T-cell (primary cell): Measurements from ENCODE around the gene PODXL2. TPM values are rescaled to one million over a fixed set of nuclear protein-coding genes. Genes with fewer than 3 reads are reported as not detected.

Experiments used
- ATAC-seq, 4 experiments: fragments of 200-7000 bp in 3 of 4; fragments of 150-1000 bp in 1 of 4; cut with Tn5 transposase; replicated peaks in 1 of 4; 1 replicate in 3 of 4; 2 replicates in 1 of 4; pipeline ENCODE4 v1.10.0; 2021; ENCODE audit warnings: moderate library complexity in 3 of 4, mild to moderate bottlenecking in 2 of 4, moderate number of reproducible peaks in 1 of 4
- CTCF ChIA-PET, 2 donors: fragments of 300-600 bp; sonication (Branson Sonifier 250); formaldehyde crosslinking; loops; one replicate each; lab custom pipeline; 2022; ENCODE audit warnings: antibody characterized with exemption in 2 of 2; lab: Charles Lee
- POLR2A ChIA-PET, 2 donors: fragments of 300-600 bp; sonication (Branson Sonifier 250); formaldehyde crosslinking; loops; one replicate each; lab custom pipeline; 2022; ENCODE audit warnings: antibody characterized with exemption in 2 of 2; lab: Charles Lee
- DNase-seq, 35 experiments: peaks; one replicate each; pipeline versions ENCODE4 v3.0.0 to v3.0.0-alpha.2; 2013 to 2023
- H3K27ac ChIP-seq: one replicate; pipeline ENCODE4 v1.5.1; 2013; ENCODE audit warnings: low read length
- H3K27me3 ChIP-seq, 2 experiments: replicated peaks in 1 of 2; 1 replicate in 1 of 2; 2 replicates in 1 of 2; pipeline versions ENCODE4 v1.6.1 to v1.7.0; 2013; ENCODE audit warnings: low read length in 1 of 2, mixed read lengths in 1 of 2; ENCODE audit not compliant: control insufficient read depth in 2 of 2, insufficient read depth in 2 of 2; ENCODE audit errors: extremely low read depth in 1 of 2
- H3K36me3 ChIP-seq, 2 donors: 1 replicate in 1 of 2; 2 replicates in 1 of 2; pipeline versions ENCODE4 v1.6.1 to v1.7.0; 2013; ENCODE audit warnings: low read length in 1 of 2; ENCODE audit not compliant: control insufficient read depth in 2 of 2, insufficient read depth in 1 of 2; ENCODE audit errors: extremely low read depth in 1 of 2
- H3K4me1 ChIP-seq, 2 experiments: 1 replicate in 1 of 2; 2 replicates in 1 of 2; pipeline versions ENCODE4 v1.6.1 to v1.7.0; 2013; ENCODE audit warnings: low read length in 2 of 2, mixed read lengths in 1 of 2; ENCODE audit not compliant: insufficient read depth in 2 of 2, control insufficient read depth in 1 of 2; ENCODE audit errors: extremely low read depth in 1 of 2
- H3K4me3 ChIP-seq, 2 donors: 1 replicate in 1 of 2; 2 replicates in 1 of 2; pipeline versions ENCODE4 v1.5.1 to v1.7.0; 2013; ENCODE audit warnings: mild to moderate bottlenecking in 2 of 2, low read length in 1 of 2, moderate library complexity in 1 of 2; ENCODE audit not compliant: control insufficient read depth in 1 of 2; ENCODE audit errors: extremely low read depth in 1 of 2
- H3K9me3 ChIP-seq: 2 replicates; pipeline ENCODE4 v1.7.0; 2013
- H3K27ac Mint-ChIP-seq, 2 donors: one replicate each; pipeline ENCODE4 v1.8.0; 2020 to 2021; ENCODE audit warnings: mild to moderate bottlenecking in 2 of 2, mixed read lengths in 2 of 2
- H3K27me3 Mint-ChIP-seq, 2 donors: one replicate each; pipeline ENCODE4 v1.8.0; 2021 to 2022; ENCODE audit warnings: mixed read lengths in 2 of 2
- H3K36me3 Mint-ChIP-seq: one replicate; pipeline ENCODE4 v1.8.0; 2021; ENCODE audit warnings: mixed read lengths
- H3K4me1 Mint-ChIP-seq, 3 donors: one replicate each; pipeline ENCODE4 v1.8.0; 2020 to 2022; ENCODE audit warnings: mixed read lengths in 3 of 3, mild to moderate bottlenecking in 1 of 3
- H3K4me3 Mint-ChIP-seq, 3 donors: one replicate each; pipeline ENCODE4 v1.8.0; 2020 to 2022; ENCODE audit warnings: mild to moderate bottlenecking in 3 of 3, mixed read lengths in 3 of 3, moderate library complexity in 3 of 3
- H3K9me3 Mint-ChIP-seq, 3 donors: one replicate each; pipeline ENCODE4 v1.8.0; 2020 to 2022; ENCODE audit warnings: mixed read lengths in 3 of 3
- WGBS: methylation state at CpG from one replicate; pipeline ENCODE4 v1.1.5; 2013; ENCODE audit warnings: missing lambda C conversion rate; ENCODE audit not compliant: insufficient coverage; 5-methylcytosine and 5-hydroxymethylcytosine counted together
- total RNA-seq, 35 experiments: library from RNA in 6 of 35; stranded (reverse) in 6 of 35; fragments of 120-200 nt in 1 of 35; gene quantifications; one replicate each; pipeline versions ENCODE4 v1.2.1 to v1.2.4 and lab custom pipeline; 2013 to 2026

PODXL2 gene
- total RNA-seq, 5 donors from 2014 or later (not counting 1 experiment from before 2014, with no cell fraction given): 2.0 to 4.7 (median 4.2) TPM

GRCh38 chr3:127610105-127610504, 18.9 kb upstream of the PODXL2 start:
- H3K4me3 ChIP-seq: no peak overlapping the region
- DNase-seq (no peak), ATAC-seq (no peak)
- H3K9me3 ChIP-seq: no peaks in the 10 kb centered on the region
- Mint-ChIP-seq H3K27ac (no peak overlapping the region), H3K36me3 (peaks cover 53% of the 10 kb centered on the region), H3K4me3 (no peak overlapping the region), H3K27me3 (no peaks in the 10 kb centered on the region), H3K4me1 (no peaks in the 10 kb centered on the region), H3K9me3 (no peaks in the 10 kb centered on the region)
- H3K36me3 ChIP-seq: peaks cover 12 to 34% of the 10 kb centered on the region in 2 donors
- ChIA-PET CTCF (interaction anchor here in 1 of 2 donors (1.0 kb wide), 1 partner anchor 35 kb away, joined by 5 read pairs; no protein-coding TSS in a partner anchor), POLR2A (interaction anchor here in 1 of 2 donors (0.7 kb wide), 1 partner anchor 1374 kb away, joined by 9 read pairs; no protein-coding TSS in a partner anchor)
- no peaks in the 10 kb centered on the region for H3K4me1 ChIP-seq
- no peaks in the 10 kb centered on the region for H3K27me3 ChIP-seq
- no peak overlapping the region for H3K27ac ChIP-seq
- WGBS: 90% methylated on average over 5 of the region's 5 CpGs

- no peak overlapping the region for H3K4me3 Mint-ChIP-seq
- ATAC-seq (no peak), DNase-seq (no peak)
- Histone ChIP-seq H3K36me3 (peaks cover 6 to 28% of the 10 kb centered on the region in 2 donors), H3K9me3 (no peaks in the 10 kb centered on the region), H3K4me3 (no peak overlapping the region), H3K27ac (no peak overlapping the region), H3K4me1 (no peaks in the 10 kb centered on the region), H3K27me3 (no peaks in the 10 kb centered on the region)
- H3K27me3 Mint-ChIP-seq: no peaks in the 10 kb centered on the region
- no peaks in the 10 kb centered on the region for H3K4me1 Mint-ChIP-seq
- CTCF ChIA-PET: interaction anchor here in 1 of 2 donors (1.0 kb wide), 1 partner anchor 37 kb away, joined by 5 read pairs; no protein-coding TSS in a partner anchor
- no peak overlapping the region for H3K27ac Mint-ChIP-seq
- H3K36me3 Mint-ChIP-seq: peaks cover 52% of the 10 kb centered on the region
- POLR2A ChIA-PET: no interaction called here
- 100% methylated on average over 5 of the region's 8 CpGs for WGBS
- no peaks in the 10 kb centered on the region for H3K9me3 Mint-ChIP-seq
These were observed 17.7 kb upstream of the PODXL2 start for GRCh38 chr3:127611251-127611650.

GRCh38 chr3:127612966-127613365, 16.0 kb upstream of the PODXL2 start:
- ATAC-seq (no peak), DNase-seq (no peak)
- no peaks in the 10 kb centered on the region for H3K4me1 Mint-ChIP-seq
- H3K27ac Mint-ChIP-seq: no peak overlapping the region
- H3K36me3 Mint-ChIP-seq: peaks cover 51% of the 10 kb centered on the region
- H3K4me3 Mint-ChIP-seq: no peak overlapping the region
- Histone ChIP-seq H3K27me3 (no peaks in the 10 kb centered on the region), H3K36me3 (peaks cover 0 to 27% of the 10 kb centered on the region in 2 donors), H3K9me3 (no peaks in the 10 kb centered on the region), H3K27ac (no peak overlapping the region), H3K4me1 (no peaks in the 10 kb centered on the region), H3K4me3 (no peak overlapping the region)
- H3K9me3 Mint-ChIP-seq: no peaks in the 10 kb centered on the region
- POLR2A ChIA-PET: no interaction called here
- WGBS: 90% methylated on average over 3 of the region's 6 CpGs
- H3K27me3 Mint-ChIP-seq: no peaks in the 10 kb centered on the region
- CTCF ChIA-PET: no interaction called here

GRCh38 chr3:127613406-127613805, 15.6 kb upstream of the PODXL2 start:
- H3K27me3 ChIP-seq: no peaks in the 10 kb centered on the region
- ATAC-seq (no peak), DNase-seq (no peak)
- H3K27ac Mint-ChIP-seq: no peak overlapping the region
- H3K27ac ChIP-seq: no peak overlapping the region
- H3K36me3 Mint-ChIP-seq: peaks cover 51% of the 10 kb centered on the region
- no peaks in the 10 kb centered on the region for H3K4me1 ChIP-seq
- peaks cover 3 to 27% of the 10 kb centered on the region in 2 donors for H3K36me3 ChIP-seq
- no peak overlapping the region for H3K4me3 Mint-ChIP-seq
- no peaks in the 10 kb centered on the region for H3K27me3 Mint-ChIP-seq
- POLR2A ChIA-PET: no interaction called here
- H3K4me1 Mint-ChIP-seq: no peaks in the 10 kb centered on the region
- CTCF ChIA-PET: no interaction called here
- no peaks in the 10 kb centered on the region for H3K9me3 Mint-ChIP-seq
- H3K9me3 ChIP-seq: no peaks in the 10 kb centered on the region
- no peak overlapping the region for H3K4me3 ChIP-seq

GRCh38 chr3:127614928-127615589, 13.9 kb upstream of the PODXL2 start:
- CTCF ChIA-PET: no interaction called here
- no peaks in the 10 kb centered on the region for H3K4me1 Mint-ChIP-seq
- Histone ChIP-seq H3K27me3 (no peaks in the 10 kb centered on the region), H3K27ac (no peak overlapping the region), H3K9me3 (no peaks in the 10 kb centered on the region), H3K4me3 (no peak overlapping the region), H3K4me1 (no peaks in the 10 kb centered on the region), H3K36me3 (peaks cover 3 to 20% of the 10 kb centered on the region in 2 donors)
- H3K27ac Mint-ChIP-seq: no peak overlapping the region
- H3K27me3 Mint-ChIP-seq: no peaks in the 10 kb centered on the region
- no peak overlapping the region for H3K4me3 Mint-ChIP-seq
- ATAC-seq (no peak), DNase-seq (no peak)
- POLR2A ChIA-PET: no interaction called here
- peaks cover 50% of the 10 kb centered on the region for H3K36me3 Mint-ChIP-seq
- 100% methylated on average over 2 of the region's 4 CpGs for WGBS
- no peaks in the 10 kb centered on the region for H3K9me3 Mint-ChIP-seq

- 100% methylated on average over 5 of the region's 6 CpGs for WGBS
- POLR2A ChIA-PET: no interaction called here
- no peak overlapping the region for H3K4me3 ChIP-seq
- H3K27ac ChIP-seq: no peak overlapping the region
- Mint-ChIP-seq H3K36me3 (peaks cover 46% of the 10 kb centered on the region), H3K27ac (no peak overlapping the region), H3K9me3 (no peaks in the 10 kb centered on the region), H3K4me1 (no peaks in the 10 kb centered on the region), H3K4me3 (no peak overlapping the region), H3K27me3 (no peaks in the 10 kb centered on the region)
- peaks cover 5 to 17% of the 10 kb centered on the region in 2 donors for H3K36me3 ChIP-seq
- CTCF ChIA-PET: no interaction called here
- no peaks in the 10 kb centered on the region for H3K27me3 ChIP-seq
- no peaks in the 10 kb centered on the region for H3K4me1 ChIP-seq
- no peak for ATAC-seq
- no peak for DNase-seq
- no peaks in the 10 kb centered on the region for H3K9me3 ChIP-seq
These were observed 13.2 kb upstream of the PODXL2 start for GRCh38 chr3:127615631-127616305.
